AG04450 (cell line): Measurements from ENCODE around the gene RIT1. TPM values are rescaled to one million over a fixed set of nuclear protein-coding genes. Genes with fewer than 3 reads are reported as not detected.

Experiments used
- CTCF ChIA-PET: fragments of 300-600, 350-600 bp; formaldehyde crosslinking; extraction: SDS; loops from one replicate; lab custom pipeline; 2022; ENCODE audit warnings: antibody characterized with exemption, inconsistent platforms; lab: Charles Lee
- POLR2A ChIA-PET: fragments of 350-600 bp; formaldehyde crosslinking; extraction: SDS; loops from one replicate; lab custom pipeline; 2021; ENCODE audit warnings: antibody characterized with exemption, inconsistent platforms; lab: Yijun Ruan, JAX
- DNase-seq: peaks from one replicate; pipeline ENCODE4 v3.0.0-alpha.2; 2011; ENCODE audit warnings: low read depth, low spot score
- H3K27ac ChIP-seq: one replicate; pipeline ENCODE4 v1.5.1; 2012; ENCODE audit warnings: low read depth, low read length, control low read depth
- H3K27me3 ChIP-seq: one replicate; pipeline ENCODE4 v1.6.0; 2012; ENCODE audit warnings: low read length; ENCODE audit not compliant: control insufficient read depth, insufficient read depth
- H3K4me3 ChIP-seq: 2 replicates; pipeline ENCODE4 v1.5.1; 2011; ENCODE audit warnings: mild to moderate bottlenecking, low read depth, low read length, control low read depth
- H3K9me3 ChIP-seq: 2 replicates; pipeline ENCODE4 v1.5.1; 2012; ENCODE audit warnings: low read length; ENCODE audit not compliant: control insufficient read depth, insufficient read depth
- CTCF ChIP-seq: IDR thresholded peaks from 2 replicates; pipeline ENCODE4 v1.5.1; 2011; ENCODE audit warnings: low read depth, low read length, control low read depth, inconsistent platforms
- polyA plus RNA-seq: library from polyadenylated mRNA; depleted of rRNA; stranded (reverse); fragments of >200 nt; gene quantifications from 2 replicates; pipeline ENCODE4 v1.2.3, GENCODE V29; 2011

The RIT1 gene
- polyA plus RNA-seq, 1 experiment = 65.2 TPM

- ChIA-PET CTCF (interaction anchor here (0.6 to 2.5 kb wide), 3 partner anchors 55 to 132 kb away, joined by 3 to 12 read pairs (median 5); no protein-coding TSS in a partner anchor), POLR2A (interaction anchor here (0.6 to 1.7 kb wide), 8 partner anchors 9 to 147 kb away, joined by 3 to 8 read pairs (median 3); no protein-coding TSS in a partner anchor)
- H3K9me3 ChIP-seq = no peaks in the 10 kb centered on the region; the same call in 1 of the 2 replicates
- peak; percentile 96 for DNase-seq
- no peaks in the 10 kb centered on the region for H3K27me3 ChIP-seq
- peak within 1 kb of the TSS; percentile 97 for H3K4me3 ChIP-seq
- peak within 1 kb of the TSS; percentile 81 for H3K27ac ChIP-seq
- TF ChIP-seq CTCF = peak; percentile 12; the same call in 1 of the 2 replicates
Measured at GRCh38 chr1:155934097-155934935, 23.2 kb upstream of the RIT1 start, which contains the start of gene KHDC4. Gene KHDC4 (minus strand): TSS chr1:155934413. CDS start chr1:155934373, 40 bp downstream.

DNA sequence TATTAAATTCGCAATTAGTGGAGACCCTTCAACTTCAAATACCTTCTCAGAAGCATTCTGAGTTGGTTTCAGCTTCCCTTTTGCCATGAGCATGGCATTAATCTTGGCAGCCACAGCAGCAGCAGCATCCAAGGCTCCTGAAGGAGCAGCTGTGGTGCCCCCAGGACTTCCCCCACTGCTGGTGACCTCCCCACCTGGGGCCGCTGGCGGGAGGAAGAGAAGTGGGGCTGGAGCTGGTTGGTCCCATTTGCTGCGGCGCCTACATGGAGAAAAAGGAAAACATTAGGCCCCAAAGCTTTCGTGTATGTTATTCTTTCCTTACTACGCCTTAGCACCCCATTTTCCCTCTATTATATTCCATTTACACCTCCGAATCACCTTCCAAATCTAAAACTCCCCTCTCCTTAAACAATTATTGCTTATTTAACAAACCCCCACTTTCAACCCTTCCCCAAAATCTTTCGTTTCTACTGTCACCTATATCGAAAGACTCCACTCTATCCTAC lies 22.5 kb upstream of the RIT1 start:
- peak overlapping the region; percentile 97 for H3K4me3 ChIP-seq
- POLR2A ChIA-PET = interaction anchor here (0.7 to 1.7 kb wide), 7 partner anchors 10 to 148 kb away, joined by 3 to 8 read pairs (median 3); no protein-coding TSS in a partner anchor
- no peak for TF ChIP-seq CTCF
- CTCF ChIA-PET = interaction anchor here (0.7 to 2.5 kb wide), 2 partner anchors 15 to 56 kb away, joined by 6 to 12 read pairs; no protein-coding TSS in a partner anchor
- H3K9me3 ChIP-seq = no peaks in the 10 kb centered on the region; the same call in 1 of the 2 replicates
- H3K27me3 ChIP-seq = no peaks in the 10 kb centered on the region
- peak overlapping the region; percentile 77 for H3K27ac ChIP-seq
- no peak for DNase-seq

DNA sequence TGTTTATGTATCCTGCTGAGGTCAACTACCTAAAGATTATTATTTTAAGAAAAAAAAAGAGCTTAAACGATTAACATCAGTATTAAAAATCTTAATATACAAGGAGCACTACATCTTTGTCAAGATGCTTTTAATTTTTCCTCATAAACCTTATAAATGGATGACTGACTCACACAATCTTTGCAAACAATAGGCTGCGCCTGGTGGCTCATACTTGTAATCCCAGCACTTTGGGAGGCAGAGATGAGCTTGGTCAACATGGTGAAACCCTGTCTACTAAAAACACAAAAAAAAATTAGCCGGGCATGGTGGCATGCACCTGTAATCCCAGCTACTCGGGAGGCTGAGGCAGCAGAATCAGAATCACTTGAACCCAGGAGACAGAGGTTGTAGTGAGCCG lies 21.3 kb upstream of the RIT1 start:
- Histone ChIP-seq H3K27me3 (no peaks in the 10 kb centered on the region), H3K4me3 (peak overlapping the region; percentile 21), H3K9me3 (no peaks in the 10 kb centered on the region; the same call in 1 of the 2 replicates), H3K27ac (no peak overlapping the region)
- CTCF ChIA-PET = interaction anchor here (1.1 to 2.5 kb wide), 4 partner anchors 58 to 683 kb away, joined by 3 to 12 read pairs (median 4); no protein-coding TSS in a partner anchor
- TF ChIP-seq CTCF = no peak
- DNase-seq = no peak
- POLR2A ChIA-PET = interaction anchor here (0.6 kb wide), 1 partner anchor 70 kb away, joined by 3 read pairs; no protein-coding TSS in a partner anchor

DNA sequence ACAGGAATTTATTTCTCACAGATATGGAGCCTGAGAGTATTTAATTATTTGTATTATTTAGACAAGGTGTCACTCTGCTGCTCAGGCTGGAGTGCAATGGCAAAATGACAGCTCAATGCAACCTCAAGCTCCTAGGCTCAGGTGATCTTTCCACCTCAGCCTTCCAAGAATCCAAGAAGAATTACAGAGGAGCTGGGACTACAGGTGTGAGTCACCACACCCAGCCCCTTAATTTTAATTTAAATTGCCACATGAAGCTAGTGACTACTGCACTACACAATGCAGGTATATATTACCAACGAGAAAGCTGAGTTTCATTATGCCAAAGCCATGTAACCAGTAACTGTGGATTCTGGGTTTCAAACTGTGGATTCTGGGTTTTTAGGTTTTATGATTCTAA lies 20.9 kb upstream of the RIT1 start:
- H3K9me3 ChIP-seq = no peaks in the 10 kb centered on the region; the same call in 1 of the 2 replicates
- ChIA-PET CTCF (interaction anchor here (1.1 to 2.5 kb wide), 4 partner anchors 58 to 682 kb away, joined by 3 to 12 read pairs (median 4); no protein-coding TSS in a partner anchor), POLR2A (no interaction called here)
- no peak for TF ChIP-seq CTCF
- H3K4me3 ChIP-seq = peak overlapping the region; percentile 43
- no peak for DNase-seq
- no peaks in the 10 kb centered on the region for H3K27me3 ChIP-seq
- H3K27ac ChIP-seq = no peak overlapping the region
